NCI-H748 (cell line): ENCODE results near the gene TTYH1.
"Not testable (repeated sequence)": the region's sequence is repeated elsewhere in the genome, so short reads cannot be mapped to it uniquely, and the experiment has no call there.

Source experiments
- DNase-seq: peaks from one replicate; lab custom pipeline; 2025; ENCODE audit not compliant: unreplicated experiment; lab: John Stamatoyannopoulos, UW

The TTYH1 gene

GRCh38 chr19:54415208-54415900, at the start of gene TTYH1:
TTYH1 (plus strand) TSS chr19:54415464; CDS start chr19:54415553, 89 bp downstream.
- no peak for DNase-seq

GRCh38 chr19:54365798-54366197, 49.5 kb upstream of the TTYH1 start:
- not testable (repeated sequence) for DNase-seq

- no peak for DNase-seq
These were observed 48.5 kb upstream of the TTYH1 start for GRCh38 chr19:54366811-54367210.

- no peak for DNase-seq
These were observed 46.1 kb upstream of the TTYH1 start for GRCh38 chr19:54369082-54369687.

- DNase-seq = not testable (repeated sequence)
These were observed 45.4 kb upstream of the TTYH1 start for GRCh38 chr19:54369688-54370433.

- DNase-seq = not testable (repeated sequence)
These were observed 44.8 kb upstream of the TTYH1 start for GRCh38 chr19:54370434-54370796.

- not testable (repeated sequence) for DNase-seq
These were observed 43.8 kb upstream of the TTYH1 start for GRCh38 chr19:54371453-54371852.

- DNase-seq = no peak
These were observed 41.3 kb upstream of the TTYH1 start for GRCh38 chr19:54373781-54374631.

GRCh38 chr19:54375181-54375938, 39.9 kb upstream of the TTYH1 start:
- not testable (repeated sequence) for DNase-seq

GRCh38 chr19:54376610-54377285, 38.5 kb upstream of the TTYH1 start:
- DNase-seq = no peak

GRCh38 chr19:54379187-54379678, 36.0 kb upstream of the TTYH1 start:
- DNase-seq = no peak

GRCh38 chr19:54380897-54381296, 34.4 kb upstream of the TTYH1 start:
- no peak for DNase-seq

GRCh38 chr19:54382041-54382440, 33.2 kb upstream of the TTYH1 start:
- not testable (repeated sequence) for DNase-seq

- no peak for DNase-seq
These were observed 31.9 kb upstream of the TTYH1 start for GRCh38 chr19:54383330-54383729.

- peak; percentile 35 for DNase-seq
These were observed 27.1 kb upstream of the TTYH1 start for GRCh38 chr19:54387991-54388801.

- no peak for DNase-seq
These were observed 26.5 kb upstream of the TTYH1 start for GRCh38 chr19:54388802-54389139.

GRCh38 chr19:54389553-54389952, 25.7 kb upstream of the TTYH1 start:
- no peak for DNase-seq

GRCh38 chr19:54390942-54391577, 24.2 kb upstream of the TTYH1 start:
- peak; percentile 72 for DNase-seq
